H1 (cell line): ENCODE results near the gene ZBTB4.

Source experiments
- ATF3 ChIP-seq: IDR thresholded peaks from 2 replicates; pipeline ENCODE4 v1.6.1; 2011; ENCODE audit warnings: low read depth, mild to moderate bottlenecking, low read length; ENCODE audit not compliant: insufficient read depth
- CHD1 ChIP-seq: IDR thresholded peaks from 2 replicates; pipeline ENCODE4 v1.6.1; 2012; ENCODE audit warnings: low read depth, low read length, improper control_type of control experiment
- CHD2 ChIP-seq: IDR thresholded peaks from 2 replicates; pipeline ENCODE4 v1.6.1; 2012; ENCODE audit warnings: low read length, improper control_type of control experiment
- CTCF ChIP-seq, 3 experiments: IDR thresholded peaks; 1 replicate in 2 of 3; 2 replicates in 1 of 3; pipeline versions ENCODE4 v1.5.1 to v1.6.1; 2011; ENCODE audit warnings: low read length in 3 of 3, mild to moderate bottlenecking in 3 of 3, inconsistent platforms in 2 of 3, low read depth in 1 of 3, moderate library complexity in 1 of 3; ENCODE audit not compliant: insufficient read depth in 1 of 3; ENCODE audit errors: control extremely low read depth in 1 of 3
- EP300 ChIP-seq, 2 experiments: IDR thresholded peaks; 1 replicate in 1 of 2; 2 replicates in 1 of 2; pipeline ENCODE4 v1.6.1; 2011 to 2012; ENCODE audit warnings: low read depth in 2 of 2, low read length in 2 of 2, mild to moderate bottlenecking in 2 of 2, borderline replicate concordance in 1 of 2, inconsistent platforms in 1 of 2, moderate library complexity in 1 of 2
- EZH2 ChIP-seq: fragments of 200-600 bp; sonication (generic); IDR thresholded peaks from 2 replicates; pipeline ENCODE4 v1.7.1; 2012; ENCODE audit warnings: low read depth, mild to moderate bottlenecking, moderate library complexity, low read length, inconsistent platforms; ENCODE audit not compliant: severe bottlenecking
- FOSL1 ChIP-seq: IDR thresholded peaks from 2 replicates; pipeline ENCODE4 v1.6.1; 2011; ENCODE audit warnings: mild to moderate bottlenecking, low read depth, low read length, moderate library complexity; ENCODE audit not compliant: insufficient read depth
- MAFK ChIP-seq: IDR thresholded peaks from 2 replicates; pipeline ENCODE4 v1.6.1; 2012; ENCODE audit warnings: low read depth, mild to moderate bottlenecking, improper control_type of control experiment, low read length
- POLR2A ChIP-seq, 2 experiments: IDR thresholded peaks; 1 replicate in 1 of 2; 2 replicates in 1 of 2; pipeline ENCODE4 v1.6.1; 2011; ENCODE audit warnings: low read depth in 2 of 2, low read length in 2 of 2, mild to moderate bottlenecking in 2 of 2; ENCODE audit errors: control extremely low read depth in 1 of 2

GRCh38 chr17:7479213-7480088 lies at the start of gene ZBTB4:
- TF ChIP-seq CHD2: no peak
- TF ChIP-seq EP300 (IDR thresholded peaks at IDR 0.05; ENCODE audit: borderline replicate concordance in 1 of 2, low read depth in 2 of 2, low read length in 2 of 2): no peak
- TF ChIP-seq CHD1: no peak
- TF ChIP-seq ATF3: no peak
- TF ChIP-seq FOSL1: no peak
- TF ChIP-seq CTCF (IDR thresholded peaks at IDR 0.05; ENCODE audit: control extremely low read depth in 1 of 3, insufficient read depth in 1 of 3, low read depth in 1 of 3, low read length in 3 of 3): no peak
- TF ChIP-seq MAFK: no peak
- TF ChIP-seq EZH2: no peak
- TF ChIP-seq POLR2A (IDR thresholded peaks at IDR 0.05; ENCODE audit: control extremely low read depth in 1 of 2, low read depth in 2 of 2, low read length in 2 of 2): no peak; a peak in 1 of 3 replicates
